COLO668 (cell line): ENCODE measurements around the gene DDX42.
"Not testable (repeated sequence)": the region's sequence is repeated elsewhere in the genome, so short reads cannot be mapped to it uniquely, and the experiment has no call there.

Experiments used
- DNase-seq: peaks from one replicate; lab custom pipeline; 2025; ENCODE audit not compliant: unreplicated experiment; lab: John Stamatoyannopoulos, UW

The DDX42 gene

DNA sequence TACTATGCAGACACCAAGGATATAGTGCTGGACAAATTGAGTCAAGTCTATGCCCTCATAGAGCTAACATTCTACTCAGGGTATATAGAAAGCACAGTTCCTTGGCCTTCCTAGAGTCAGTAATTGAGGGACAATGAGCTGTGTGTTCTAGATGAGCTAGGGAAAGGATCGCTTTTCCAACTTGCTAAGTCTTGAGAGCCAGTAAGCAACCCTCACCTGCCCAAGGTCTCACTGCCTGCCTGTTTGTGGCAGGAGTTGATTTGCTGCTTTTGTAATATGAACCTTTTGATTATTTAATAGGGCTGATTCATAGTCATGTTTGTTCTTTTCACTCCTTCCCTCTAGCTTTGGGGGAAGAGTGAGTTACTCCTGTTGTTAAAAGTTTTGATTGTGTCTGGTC, 6.5 kb downstream of the DDX42 start:
- peak; percentile 0 for DNase-seq

DNA sequence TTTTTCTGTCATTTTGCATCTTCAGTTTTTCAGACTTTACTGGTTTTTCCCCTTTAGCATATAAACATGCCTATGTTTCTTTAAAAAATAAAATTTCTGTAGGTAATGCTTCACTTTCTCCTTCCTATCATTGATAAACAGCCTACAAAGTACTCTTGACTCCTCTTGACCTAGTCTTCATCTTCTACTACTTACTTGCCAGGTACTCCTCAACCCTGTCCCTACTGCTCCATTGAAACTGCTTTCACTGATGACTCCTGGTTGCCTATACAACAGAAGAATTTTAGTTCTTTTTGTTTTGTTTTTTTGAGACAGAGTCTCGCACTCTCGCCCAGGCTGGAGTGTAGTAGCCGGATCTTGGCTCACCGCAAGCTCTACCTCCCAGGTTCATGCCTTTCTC, 7.0 kb downstream of the DDX42 start:
- no peak for DNase-seq

DNA sequence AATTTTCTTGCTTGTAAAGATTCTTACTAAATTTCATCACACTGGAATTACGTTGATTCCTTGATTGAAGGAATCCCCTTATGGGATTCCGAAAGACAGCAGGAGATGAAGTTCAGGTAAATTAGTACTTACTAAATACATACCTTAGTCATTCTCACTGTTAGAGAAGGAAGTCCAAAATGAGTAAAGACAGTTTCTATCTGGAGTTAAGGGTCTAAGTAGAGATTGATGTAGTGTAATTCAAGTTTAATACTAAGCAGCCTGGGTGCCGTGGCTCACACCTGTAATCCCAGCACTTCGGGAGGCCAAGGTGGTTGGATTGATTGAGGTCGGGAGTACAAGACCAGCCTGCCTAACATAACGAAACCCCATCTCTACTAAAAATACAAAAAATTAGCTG, 9.6 kb downstream of the DDX42 start:
- no peak for DNase-seq

- no peak for DNase-seq
Measured at GRCh38 chr17:63785556-63785955, 11.6 kb downstream of the DDX42 start.

DNA sequence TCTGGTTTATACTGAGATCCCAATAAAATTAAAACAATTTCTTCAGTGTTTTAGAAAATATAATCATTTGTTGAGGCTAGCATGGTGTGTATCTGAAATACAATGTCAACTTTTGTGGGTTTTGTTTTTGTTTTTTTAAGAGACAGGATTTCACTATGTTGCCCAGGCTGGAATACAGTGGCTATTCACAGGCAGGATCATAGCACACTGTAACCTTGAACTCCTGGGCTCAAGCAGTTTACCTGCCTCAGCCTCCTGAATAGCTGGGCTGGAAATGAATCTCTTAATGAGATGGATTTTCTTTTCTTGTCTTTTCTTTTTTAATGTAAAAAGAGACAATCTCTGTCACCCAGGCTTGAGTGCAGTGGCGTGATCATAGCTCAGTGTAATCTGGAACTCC, 12.1 kb downstream of the DDX42 start:
- DNase-seq, result no peak

DNA sequence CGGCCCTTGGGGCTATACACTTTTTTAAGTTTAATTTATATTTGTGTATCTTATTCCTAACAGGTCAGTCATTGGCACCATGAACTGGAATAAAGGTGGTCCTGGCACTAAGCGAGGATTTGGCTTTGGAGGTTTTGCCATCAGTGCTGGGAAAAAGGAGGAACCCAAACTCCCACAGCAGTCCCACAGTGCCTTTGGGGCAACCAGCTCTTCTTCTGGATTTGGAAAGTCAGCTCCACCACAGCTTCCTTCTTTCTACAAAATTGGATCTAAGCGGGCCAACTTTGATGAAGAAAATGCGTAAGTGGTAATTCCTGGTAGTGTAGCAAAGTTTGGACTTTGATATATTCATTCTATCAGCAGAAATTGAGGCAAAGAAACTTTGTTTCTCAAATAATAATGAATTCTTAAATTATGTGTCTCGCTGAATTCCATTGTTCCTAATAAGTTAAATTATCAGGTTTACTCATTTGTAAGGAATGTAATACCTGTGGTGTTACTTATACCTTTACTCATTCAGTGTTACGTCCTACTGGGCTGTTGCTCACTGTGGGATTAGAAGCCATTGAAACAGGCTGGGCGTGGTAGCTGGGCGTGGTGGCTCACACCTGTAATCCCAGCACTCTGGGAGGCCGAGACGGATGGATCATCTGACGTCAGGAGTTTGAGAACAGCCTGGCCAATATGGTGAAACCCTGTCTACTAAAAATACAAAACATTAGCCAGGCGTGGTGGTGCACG, 13.2 kb downstream of the DDX42 start:
- no peak for DNase-seq

GRCh38 chr17:63790057-63790456, 16.1 kb downstream of the DDX42 start:
- no peak for DNase-seq

DNA sequence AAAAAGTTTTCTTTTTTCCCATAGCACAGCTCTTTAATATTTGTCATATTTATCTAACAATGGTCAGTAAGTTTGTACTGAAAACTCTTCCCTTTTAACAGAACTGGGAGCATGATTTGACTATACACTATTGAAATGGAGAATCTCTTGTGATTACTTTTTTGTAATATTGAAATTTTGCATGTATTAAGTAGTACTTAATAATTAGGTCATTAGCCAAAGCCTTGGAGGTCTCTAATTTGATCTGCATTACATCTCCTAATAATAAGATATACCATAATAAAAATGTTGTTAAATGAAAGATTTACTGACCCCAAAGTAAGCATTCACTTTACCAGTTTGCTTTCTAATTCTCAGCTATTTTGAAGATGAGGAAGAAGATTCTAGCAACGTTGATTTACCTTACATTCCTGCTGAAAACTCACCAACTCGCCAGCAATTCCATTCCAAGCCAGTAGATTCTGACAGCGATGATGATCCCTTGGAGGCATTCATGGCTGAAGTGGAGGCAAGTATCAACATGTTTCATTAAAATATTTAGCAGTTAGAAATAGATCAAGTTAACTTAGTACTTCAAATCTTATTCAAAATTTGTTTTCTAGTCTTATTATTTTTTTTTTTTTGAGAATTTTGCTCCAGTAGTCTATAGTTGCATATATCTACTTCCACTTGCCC, 18.2 kb downstream of the DDX42 start:
- DNase-seq, result no peak

- DNase-seq, result not testable (repeated sequence)
Measured at GRCh38 chr17:63796375-63796774, 22.4 kb downstream of the DDX42 start.

DNA sequence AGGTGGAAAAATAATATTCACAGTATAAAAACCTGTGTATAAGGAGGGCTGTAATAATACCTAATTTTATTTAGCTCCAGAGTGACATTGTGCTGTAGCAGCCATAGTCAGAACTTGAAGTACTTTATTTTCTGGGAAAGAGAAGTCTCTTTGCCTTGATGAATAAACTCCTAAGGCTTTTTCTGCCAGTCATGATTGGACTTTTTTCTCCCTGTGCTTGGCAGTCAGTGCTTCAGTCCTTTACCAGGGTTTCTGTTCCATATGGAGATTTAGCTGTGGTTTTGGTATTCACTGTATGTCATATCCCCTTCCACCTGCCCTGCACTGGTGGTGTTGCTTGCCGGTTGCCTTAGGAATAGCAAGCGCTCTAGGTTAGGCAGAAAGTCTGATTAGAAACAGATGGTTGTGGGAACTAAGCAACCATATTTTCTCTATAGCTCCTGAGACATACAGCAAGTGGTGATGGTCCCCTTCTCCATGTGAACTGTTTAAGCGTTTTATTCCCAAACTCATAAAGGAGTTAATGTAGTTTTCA, 24.7 kb downstream of the DDX42 start:
- no peak for DNase-seq

- DNase-seq, result no peak
Measured at GRCh38 chr17:63800783-63801182, 26.8 kb downstream of the DDX42 start.

DNA sequence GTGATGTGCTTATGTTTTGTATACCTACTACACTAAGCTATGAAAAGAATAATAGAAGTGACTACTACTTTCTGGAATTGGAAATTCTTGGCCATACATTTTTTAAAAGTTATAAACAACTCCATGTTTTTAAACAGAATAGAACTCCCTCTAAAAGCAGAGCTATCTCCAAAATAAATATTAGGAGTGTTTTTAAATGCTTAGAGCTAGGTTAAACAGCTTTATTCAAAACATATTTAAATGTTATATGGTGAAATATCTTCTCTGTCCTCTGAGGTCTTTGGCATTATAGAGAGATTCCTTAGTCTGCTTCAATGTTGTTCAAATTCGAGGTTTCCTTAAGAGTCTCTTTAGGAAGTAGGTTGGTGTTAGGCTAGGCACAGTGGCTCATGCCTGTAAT, 30.4 kb downstream of the DDX42 start:
- no peak for DNase-seq

DNA sequence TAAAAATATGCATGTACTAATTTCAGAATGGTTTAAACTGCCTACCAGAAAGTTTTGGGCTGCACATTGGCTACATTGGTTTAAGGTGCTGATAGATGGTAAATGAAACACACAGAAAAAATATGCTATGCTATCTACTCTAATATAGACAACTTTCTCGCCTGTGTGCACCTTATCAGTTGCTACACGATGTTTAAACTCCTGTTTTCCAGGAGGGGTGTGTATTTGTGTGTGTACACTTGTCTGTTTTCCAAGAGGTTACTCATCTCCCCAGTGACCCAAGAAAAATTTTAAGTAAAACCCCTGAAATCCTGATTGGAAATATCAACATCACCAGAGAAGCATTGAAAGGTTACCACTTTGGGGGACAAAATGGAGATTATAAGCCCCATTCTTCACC, 31.6 kb downstream of the DDX42 start:
- no peak for DNase-seq

DNA sequence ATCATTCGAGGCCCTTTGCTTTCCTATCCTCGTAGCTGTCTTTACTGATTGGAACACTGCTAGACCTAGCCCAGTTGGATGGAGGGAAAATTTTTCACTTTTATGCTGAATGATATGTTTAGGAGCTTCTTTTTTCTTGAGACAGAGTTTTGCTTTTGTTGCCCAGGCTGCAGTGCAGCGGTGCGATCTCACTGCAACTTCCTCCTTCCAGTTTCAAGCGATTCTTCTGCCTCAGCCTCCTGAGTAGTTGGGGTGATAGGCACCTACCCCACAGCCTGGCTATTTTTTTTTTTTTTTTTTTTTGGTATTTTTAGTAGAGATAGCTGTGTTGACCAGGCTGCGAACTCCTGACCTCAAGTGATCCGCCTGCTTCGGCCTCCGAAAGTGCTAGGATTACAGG, 36.0 kb downstream of the DDX42 start:
- DNase-seq, result no peak

GRCh38 chr17:63816123-63816522, 42.2 kb downstream of the DDX42 start:
- DNase-seq, result no peak

- DNase-seq, result no peak
Measured at GRCh38 chr17:63816669-63817068, 42.7 kb downstream of the DDX42 start.

- DNase-seq, result no peak
Measured at GRCh38 chr17:63817736-63818385, 43.9 kb downstream of the DDX42 start.

- no peak for DNase-seq
Measured at GRCh38 chr17:63819131-63819530, 45.2 kb downstream of the DDX42 start.

DNA sequence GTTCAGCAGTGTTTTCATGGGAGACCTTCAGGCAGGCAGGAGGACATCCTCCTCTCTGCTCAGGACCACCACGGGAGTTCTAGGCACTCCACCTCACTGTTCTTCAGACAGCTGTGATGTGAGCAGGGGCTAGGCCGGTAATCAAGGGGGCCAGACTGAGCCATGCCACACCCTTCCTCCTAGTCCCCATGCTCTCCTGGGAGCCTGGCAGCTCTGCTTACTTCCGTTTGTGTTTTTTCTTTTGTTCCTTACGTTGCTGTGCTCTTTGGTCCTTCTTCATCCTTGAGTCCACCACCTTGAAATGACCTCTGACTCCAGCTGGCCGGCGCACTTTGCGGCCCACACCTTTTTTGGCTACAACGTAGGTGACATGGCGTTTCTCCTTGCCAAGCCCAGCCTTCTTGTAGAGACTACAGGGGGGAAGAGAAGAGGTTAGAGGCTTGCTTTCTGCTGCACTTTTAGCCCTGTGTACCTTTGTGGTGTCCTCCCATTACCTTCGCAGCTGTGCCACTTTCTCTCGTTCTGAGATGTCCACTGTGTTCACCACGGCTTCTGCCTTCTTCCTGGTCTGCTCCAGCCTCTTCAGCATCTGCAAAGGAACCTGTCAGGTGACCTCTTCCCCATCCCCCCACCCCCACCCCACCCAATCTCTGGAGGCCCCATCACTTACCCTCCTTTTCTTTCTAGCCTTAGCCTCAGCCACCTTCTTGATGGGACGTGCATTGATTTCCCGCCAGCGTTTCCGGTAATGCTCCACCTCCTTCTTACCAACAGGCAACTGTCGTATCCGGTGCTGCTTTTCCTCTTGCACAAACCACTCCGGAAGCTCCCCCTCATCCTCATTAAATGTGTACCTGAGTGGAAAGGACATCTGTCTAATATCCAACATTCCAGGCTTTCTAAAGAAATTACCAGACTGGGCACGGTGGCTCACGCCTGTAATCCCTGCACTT, 45.9 kb downstream of the DDX42 start:
- DNase-seq, result no peak

DNA sequence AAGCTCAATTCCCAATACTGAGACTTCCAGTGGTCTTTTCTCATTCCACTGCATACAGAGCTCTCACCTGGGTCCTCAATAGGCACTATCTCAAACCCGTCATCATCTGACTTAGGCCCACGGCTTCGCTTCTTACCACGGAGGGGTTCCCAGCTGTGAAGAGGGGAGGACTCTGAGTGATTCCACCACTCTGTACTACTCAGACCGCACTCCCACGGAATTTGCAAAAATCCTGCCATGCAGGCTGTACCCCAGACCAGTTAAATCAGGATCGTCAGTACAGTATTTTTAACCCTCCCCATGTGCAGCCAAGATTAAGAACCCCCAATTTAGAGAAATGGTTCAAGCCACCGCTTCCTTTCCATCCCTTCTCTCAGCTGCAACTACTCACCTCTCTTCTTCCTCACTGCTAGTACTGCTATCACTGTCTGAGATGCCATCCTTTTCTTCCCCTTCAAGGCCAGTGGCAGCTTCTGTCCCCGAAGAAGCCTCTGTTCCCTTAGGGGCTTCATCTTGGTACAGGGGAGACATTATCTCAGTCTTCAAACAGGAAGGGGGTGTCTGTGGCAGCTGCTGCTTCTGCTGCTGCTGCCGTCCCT, 47.1 kb downstream of the DDX42 start:
- DNase-seq, result no peak

- no peak for DNase-seq
Measured at GRCh38 chr17:63821804-63822203, 47.8 kb downstream of the DDX42 start.
